GM12892 (cell line): ENCODE results near the gene MCC.

ENCODE experiments used
- POLR2AphosphoS5 ChIP-seq: IDR thresholded peaks from 2 replicates; pipeline ENCODE4 v1.6.1; 2011; ENCODE audit warnings: low read depth, low read length, control low read depth
- TAF1 ChIP-seq: IDR thresholded peaks from 2 replicates; pipeline ENCODE4 v1.6.1; 2011; ENCODE audit warnings: low read depth, mild to moderate bottlenecking, control low read depth, low read length, borderline replicate concordance

- TF ChIP-seq POLR2AphosphoS5 (no peak), TAF1 (no peak)
Measured at GRCh38 chr5:113043491-113043931, 444.7 kb downstream of the MCC start.
